HG02623 (cell line): ENCODE data around the gene ECT2.
"Not testable (repeated sequence)": the region's sequence is repeated elsewhere in the genome, so short reads cannot be mapped to it uniquely, and the experiment has no call there.

Experiments
- ATAC-seq: cut with Tn5 transposase; IDR thresholded peaks from one replicate; pipeline ENCODE4 v1.9.1; 2021; ENCODE audit warnings: moderate library complexity; ENCODE audit not compliant: unreplicated experiment

ECT2 gene

DNA sequence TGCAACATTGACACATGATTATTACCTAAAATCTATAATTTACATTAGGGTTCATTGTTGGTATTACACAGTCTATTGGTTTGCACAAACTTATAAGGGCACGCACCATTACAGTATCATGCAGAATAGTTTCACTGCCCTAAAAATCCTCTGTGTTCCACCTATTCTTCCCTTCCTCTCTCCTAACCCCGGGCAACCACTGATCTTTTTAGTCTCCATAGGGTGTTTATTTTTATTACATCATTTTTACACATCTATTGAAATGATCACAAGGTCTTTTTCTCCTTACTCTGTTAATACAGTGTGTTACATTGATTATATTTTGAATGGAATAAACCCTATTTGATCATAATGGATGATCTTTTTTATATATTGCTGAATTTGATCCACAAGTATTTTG lies 15.5 kb upstream of the ECT2 start:
- ATAC-seq, result no peak

DNA sequence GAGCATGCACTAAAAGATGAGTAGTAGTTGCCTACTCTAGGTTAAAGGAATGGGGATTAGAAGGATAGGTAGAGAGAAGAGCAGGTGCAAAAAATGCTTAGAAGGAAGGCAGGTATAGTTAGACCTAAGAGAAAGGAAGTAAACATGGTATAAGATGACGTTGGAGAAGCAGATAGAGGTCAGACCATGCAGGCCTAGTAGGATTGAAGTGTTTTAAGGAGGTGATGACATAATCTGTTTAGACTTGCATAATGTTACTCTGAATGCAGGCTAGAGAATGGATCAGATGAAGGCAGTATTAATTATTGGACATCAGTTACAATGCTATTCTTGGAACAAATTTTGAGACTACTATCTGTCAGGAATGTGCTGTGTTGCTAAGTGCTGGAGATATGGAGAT lies 11.1 kb upstream of the ECT2 start:
- no peak for ATAC-seq

DNA sequence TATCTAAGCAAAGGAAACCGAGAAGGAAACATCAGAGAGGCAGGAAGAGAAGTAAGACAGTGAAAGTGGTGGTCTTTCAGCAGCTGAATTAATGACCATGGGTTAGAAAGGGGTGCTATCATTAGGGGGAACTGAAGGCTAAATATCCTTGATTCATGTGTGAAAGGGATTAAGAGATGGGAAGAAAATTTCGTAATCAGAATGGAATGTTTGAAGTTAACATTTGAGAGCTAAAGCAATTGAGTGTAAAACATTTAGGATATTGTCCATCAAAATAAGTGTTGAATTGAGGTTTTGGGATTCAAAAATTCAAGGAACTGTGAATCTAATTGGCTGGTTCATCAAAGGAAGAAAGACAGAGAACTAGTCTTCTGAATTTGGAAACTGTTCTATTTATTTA lies 4.1 kb upstream of the ECT2 start:
- ATAC-seq, result no peak

DNA sequence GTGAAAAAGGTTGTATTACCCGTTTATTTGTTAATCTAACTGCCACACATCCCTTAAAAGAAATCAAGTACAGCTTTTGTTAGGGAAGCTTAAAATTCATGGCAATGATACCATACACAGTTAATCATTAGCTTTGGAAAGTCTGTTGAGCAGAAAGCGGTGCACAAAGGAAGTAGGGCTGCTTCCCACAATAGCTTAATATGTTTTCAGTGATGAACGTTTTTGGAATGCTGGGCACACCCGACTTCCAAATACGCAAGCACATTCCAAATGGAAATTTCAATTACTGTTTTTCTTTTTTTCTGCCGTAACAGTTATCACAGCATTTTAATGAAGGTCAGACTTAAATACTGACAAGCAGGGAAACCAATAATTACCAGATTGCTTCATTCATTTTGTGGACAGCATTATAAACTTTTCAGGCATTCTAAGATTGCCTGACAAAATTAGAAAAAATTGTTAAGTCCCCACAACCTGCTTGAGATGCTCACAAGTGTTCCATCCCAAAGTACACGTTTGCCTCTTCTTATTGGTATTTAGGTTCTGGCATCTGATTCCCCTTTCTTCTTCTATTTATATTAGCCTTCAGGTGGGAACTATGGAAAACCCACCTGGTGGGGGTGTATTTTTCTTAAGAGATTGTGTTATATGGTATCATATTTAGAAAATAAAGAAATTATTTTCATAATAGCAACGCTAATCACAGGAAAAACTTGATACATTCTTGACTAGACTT lies 1.1 kb upstream of the ECT2 start:
- no peak for ATAC-seq

DNA sequence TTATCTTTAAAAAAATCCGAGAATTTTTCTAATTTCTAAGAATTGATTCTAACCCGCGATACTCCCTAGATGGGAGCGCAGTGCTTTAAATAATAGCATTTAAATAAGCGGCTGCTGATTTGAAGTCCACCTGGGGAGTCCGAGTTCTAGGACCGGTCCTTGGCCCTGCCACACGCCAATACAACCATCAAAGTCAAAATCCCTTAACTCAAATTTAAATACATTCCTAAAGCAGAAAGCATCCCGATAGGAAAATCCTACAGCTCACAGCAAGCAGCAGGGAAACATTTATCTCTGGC lies 508 bp upstream of the ECT2 start:
- ATAC-seq, result no peak

DNA sequence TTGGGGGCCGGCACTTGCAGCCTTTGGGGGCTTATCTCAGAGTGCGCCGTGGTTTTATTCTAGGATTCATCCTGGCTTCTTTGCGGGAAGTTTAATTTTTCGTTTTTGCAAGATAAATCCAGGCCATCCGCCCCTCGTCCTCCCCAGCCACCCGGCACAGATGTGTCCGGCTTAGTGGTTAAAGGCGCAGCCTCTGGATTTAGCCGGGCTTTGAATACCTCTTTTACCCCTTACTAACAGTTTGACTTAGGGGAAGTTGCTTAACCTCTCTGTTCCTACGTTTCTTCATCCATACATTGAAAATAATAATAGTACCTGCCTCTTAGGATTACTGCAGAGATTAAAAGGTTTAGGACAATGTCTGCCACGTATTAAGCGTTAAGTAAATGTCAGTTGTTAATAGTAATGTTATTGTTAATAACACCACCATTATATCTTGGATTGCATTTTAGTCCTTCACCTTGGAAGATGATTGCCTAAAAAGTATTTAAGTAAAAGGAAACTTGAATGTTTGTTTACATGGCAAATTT lies 714 bp downstream of the ECT2 start:
- peak; percentile 7 for ATAC-seq

DNA sequence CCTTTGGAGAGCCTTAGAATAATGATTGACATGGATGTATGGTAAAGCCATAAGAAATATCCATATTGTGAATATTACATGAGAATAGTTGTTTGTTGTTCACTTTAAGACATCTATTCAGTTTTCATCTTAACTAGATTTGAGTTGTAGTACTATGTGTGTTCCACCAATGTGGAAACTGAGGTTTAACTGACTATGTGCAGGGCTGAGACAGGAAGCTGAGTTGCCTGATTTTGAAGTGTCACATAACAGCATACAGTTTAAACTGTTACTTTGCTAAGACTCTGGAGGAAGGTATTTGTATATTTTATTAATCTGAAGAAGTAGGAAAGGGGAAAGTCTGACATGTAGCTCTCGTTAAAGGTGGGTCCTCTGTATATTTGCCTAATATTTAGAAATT lies 2.1 kb downstream of the ECT2 start:
- ATAC-seq, result no peak

DNA sequence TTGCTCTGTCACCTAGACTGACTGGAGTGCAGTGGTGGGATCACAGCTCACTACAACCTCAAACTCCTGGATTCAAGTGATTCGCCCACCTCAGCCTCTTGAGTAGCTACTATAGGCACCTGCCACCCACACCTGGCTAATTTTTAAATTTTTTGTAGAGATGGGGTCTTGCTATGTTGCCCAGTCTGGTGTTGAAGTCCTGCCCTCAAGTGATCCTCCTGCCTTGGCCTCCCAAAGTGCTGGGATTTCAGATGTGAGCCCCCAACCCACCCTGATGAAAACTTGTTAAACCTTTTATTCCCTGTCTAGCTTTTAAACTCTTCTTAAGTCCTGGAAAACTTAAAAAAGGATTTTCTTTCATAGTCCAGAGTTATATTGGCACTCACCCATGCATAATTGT lies 2.6 kb downstream of the ECT2 start:
- no peak for ATAC-seq

DNA sequence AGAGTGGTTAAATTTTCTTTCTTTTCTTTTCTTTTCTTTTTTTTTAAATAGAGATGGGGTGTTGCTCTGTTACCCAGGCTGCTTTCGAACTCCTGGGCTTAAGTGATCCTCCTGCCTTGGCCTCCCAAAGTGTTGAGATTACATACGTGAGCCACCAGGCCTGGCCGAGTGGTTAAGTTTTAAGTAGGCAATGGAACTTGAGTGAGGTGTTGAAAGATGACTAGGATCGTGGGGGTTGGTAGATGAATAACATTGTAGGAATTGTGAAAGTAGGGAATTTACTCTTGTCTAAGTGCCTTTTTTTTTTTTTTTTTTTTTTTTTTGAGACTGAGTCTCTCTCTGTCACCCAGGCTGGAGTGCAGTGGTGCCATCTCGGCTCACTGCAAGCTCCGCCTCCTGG lies 9.9 kb downstream of the ECT2 start:
- not testable (repeated sequence) for ATAC-seq

DNA sequence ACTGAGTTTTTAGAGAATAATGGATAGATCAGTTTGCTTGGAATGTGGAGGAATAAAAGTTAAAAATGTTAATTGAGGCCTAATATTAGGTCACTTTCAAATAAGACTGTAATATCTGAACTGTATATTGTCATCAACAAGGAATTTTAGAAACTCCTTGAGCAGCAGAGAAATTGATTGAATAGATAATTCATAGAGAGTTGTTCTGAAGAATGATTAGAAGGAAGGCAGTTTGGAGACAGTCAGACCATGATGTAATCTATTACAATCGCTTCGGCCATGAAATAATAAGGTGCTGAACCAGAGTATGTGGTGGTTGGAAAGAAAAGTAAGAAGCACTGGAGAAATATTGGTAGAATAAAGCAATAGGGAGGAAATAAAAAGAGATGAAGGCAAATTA lies 15.7 kb downstream of the ECT2 start:
- no peak for ATAC-seq

DNA sequence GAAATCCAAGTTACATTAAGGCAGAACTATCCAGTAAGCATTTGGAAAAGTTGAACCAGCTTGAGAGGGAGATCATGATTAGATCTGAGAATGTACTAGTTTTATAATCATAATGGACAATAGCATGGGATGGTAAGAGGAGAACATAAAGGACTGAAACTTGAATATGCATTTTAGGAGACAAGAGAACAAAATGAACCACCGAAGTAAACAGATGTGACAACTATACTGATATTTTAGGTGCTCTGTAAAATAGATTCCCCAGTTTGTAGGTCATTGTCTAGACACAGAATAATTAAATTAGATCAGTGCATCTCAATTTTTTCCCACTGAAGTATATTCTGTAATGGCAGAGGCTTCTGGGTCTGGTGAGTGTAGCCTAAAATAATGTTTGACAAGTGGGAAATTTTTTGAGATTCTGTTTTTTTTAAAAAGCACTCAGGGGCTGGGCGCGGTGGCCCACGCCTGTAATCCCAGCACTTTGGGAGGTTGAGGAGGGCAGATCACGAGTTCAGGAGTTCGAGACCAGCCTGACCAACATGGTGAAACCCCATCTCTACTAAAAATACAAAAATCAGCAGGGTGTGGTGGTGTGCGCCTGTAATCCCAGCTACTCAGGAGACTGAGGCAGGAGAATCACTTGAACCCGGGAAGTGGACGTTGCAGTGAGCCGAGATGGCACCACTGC lies 16.3 kb downstream of the ECT2 start:
- no peak for ATAC-seq

DNA sequence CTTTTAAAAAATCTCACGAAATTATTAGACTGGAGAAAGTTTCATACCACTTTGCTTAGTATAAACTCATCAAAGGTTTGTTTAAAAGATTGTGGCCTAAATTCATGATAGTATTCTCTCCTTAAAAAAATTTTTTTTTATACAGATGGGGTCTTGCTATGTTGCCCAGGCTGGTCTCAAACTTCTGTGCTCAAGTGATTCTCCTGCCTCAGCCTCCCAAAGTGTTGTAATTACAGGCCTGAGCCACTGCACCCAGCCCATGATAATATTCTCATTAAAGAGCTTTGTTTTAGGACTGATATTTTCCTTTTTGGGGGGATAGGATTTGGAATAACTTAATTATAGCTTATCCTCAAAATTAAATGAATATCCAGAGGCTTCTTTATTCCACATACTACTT lies 19.9 kb downstream of the ECT2 start:
- no peak for ATAC-seq

DNA sequence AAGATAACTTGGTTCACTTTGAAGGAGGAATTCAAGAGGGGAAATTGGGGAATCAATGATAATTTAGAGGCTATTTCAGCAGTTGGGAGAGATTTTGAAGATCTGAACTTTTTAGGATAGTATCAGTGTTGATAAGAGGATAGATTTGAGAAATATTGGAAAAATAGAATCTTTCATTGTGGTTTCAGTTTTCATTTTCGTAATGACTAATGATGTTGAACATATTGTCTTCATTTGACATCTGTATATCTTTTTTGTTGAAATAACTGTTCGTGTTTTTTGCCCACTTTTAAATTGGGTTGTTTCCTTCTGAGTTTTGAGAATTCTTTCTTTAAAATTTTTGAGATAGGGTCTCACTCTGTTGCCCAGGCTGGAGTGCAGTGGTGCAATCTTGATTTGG lies 21.1 kb downstream of the ECT2 start:
- ATAC-seq, result no peak

DNA sequence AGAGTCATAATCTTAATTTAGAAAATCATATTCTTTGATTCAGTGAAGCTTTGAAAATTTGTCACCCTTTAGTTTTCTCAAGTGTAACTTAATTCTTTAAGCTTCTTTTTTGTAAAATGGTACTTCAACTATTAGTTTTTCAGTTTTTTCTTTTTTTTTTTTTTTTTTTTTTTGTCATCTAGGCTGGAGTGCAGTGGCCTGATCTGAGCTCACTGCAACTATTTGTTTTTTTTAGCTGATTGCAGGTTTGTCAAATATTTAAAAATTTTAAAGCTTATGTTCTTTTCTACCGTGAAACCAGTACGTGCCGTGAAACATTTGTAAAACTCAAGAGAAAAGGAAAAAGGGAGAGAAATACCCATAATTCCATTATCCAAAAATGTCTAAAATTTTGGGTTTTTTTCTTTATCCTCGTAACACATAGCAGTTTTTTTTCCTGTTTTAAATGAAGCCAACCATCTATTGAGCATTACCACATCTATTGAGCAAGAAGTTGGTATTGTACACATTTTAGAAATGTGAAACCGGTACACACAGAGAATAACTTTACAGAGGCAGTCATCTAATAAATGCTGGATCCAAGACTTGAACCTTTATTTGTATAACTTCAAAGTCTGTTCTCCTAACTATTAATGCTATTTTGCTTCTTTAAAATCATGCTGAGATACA lies 25.7 kb downstream of the ECT2 start:
- no peak for ATAC-seq

DNA sequence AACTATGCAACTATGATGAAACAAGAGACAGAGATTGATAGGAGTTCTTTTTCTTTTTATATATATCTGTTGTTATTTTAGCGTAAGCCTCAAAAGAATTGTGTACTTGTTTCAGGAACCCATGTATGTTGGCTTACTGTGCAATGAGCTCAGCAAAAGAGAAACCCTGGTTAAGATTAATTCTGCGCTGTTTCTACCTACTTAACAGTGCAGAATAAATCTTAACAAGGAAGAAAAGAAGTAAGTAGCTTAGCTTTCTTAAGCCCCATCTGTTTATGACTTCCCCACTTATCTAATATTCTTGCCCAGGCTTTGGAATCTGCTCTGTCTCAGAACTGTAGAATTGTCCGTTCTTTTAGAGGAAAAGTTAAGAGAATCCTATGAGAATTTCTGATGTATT lies 27.4 kb downstream of the ECT2 start:
- no peak for ATAC-seq

DNA sequence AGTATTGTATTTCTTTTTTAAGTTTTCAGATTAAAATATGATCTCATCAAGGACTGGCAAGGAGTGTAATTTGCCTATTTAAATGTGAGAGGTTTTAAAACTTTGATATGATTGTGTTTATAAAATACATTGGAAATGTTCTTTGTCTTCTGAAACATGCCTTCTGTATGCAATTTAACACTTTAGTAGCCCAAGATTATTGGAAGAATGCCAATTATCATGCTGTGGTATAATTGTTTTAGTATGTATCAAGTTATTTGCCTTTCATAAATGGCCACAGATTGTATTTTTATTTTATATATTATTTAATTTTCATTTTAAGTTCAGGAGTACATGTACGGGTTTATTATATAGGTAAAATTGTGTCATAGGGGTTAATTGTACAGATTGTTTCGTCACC lies 31.7 kb downstream of the ECT2 start:
- no peak for ATAC-seq

DNA sequence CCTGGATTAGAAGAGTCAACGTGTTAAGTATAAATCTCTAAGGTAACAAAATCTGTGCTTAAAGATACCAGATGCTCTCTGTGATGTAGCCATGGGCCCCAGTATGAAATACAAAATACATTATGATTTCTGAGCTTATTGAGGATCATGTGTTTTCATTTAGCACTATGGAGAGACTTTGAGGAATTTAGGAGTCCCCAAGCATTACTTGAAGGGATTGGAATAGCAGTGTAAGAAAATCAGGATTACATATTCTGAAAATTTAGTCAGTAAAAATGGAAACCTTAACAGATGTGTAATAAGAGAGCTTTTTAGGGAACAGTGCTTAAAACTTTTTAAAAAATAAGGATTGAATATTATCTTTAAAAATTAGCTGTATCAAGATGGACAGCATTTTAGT lies 35.5 kb downstream of the ECT2 start:
- ATAC-seq, result no peak

DNA sequence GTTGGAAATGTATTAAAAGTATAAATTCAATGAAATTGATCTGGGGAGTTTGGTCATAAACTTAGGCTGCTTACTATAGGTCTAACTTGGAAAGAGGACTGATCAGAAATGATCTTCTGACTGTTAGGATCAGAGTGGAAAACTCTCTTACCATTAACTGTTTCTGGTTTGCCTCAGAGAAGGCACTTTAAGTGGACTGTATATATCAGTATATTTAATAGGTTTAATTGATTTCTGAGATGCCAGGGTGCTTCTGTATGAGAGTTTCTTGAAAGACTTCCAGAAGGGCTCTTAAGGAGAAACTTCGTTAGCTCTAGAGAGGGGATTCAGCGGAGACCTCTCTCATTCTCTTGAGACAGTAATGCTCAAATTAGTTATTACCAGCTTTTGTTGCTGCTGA lies 36.5 kb downstream of the ECT2 start:
- no peak for ATAC-seq

DNA sequence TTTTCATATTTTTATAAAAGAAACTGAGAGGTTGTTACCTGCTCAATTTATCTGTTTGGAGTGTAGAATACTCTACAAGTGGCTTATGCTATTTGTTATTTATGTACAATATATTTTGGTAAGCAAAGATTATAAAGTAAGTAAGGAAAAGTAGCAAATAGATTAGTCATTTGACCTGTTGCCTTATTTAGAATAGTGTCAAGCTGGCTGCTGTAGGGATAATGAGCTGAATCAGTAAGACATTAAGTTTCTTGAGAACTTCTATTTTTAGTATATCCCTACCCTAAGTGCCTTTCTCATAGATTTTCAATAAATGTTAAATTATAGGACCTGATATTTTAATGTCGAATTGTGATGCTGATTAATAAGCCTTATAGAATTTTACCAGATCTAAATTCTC lies 37.2 kb downstream of the ECT2 start:
- no peak for ATAC-seq

DNA sequence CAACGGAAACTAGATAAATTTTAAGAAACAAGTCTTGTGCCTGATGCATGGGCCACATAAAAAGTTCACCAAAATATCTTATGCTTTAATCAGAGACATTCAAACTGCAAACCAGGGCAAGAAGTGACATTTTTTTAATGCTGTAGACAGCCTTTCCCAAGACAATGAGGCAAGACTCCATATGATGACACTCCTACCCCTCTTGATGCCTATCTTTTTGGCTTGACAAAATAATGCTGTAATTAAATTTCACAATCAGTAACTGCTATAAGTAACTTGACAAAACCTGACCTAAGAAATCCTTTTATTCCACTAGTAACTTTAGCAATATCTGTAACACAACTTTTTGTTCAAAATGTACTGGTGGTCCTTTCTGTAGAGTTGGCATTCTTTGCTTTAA lies 48.7 kb downstream of the ECT2 start:
- no peak for ATAC-seq

DNA sequence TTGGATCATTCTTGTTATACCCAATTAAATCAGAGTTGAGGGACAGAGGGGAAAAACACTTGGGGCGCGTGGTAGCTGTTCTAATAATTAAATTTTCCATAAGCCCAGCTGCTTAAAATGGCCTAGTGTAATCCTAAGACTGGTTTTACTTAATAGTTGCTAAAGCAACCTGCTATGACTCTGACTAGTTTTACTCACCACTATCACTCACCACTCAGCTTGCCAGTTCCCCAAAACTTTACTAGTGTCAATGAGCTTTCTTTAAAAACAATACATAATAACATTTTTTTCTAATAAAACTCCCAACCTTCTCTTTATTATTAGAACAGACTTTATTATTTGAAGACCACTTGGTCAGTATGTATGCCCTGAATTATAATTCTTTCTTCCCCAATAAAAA lies 49.6 kb downstream of the ECT2 start:
- no peak for ATAC-seq

DNA sequence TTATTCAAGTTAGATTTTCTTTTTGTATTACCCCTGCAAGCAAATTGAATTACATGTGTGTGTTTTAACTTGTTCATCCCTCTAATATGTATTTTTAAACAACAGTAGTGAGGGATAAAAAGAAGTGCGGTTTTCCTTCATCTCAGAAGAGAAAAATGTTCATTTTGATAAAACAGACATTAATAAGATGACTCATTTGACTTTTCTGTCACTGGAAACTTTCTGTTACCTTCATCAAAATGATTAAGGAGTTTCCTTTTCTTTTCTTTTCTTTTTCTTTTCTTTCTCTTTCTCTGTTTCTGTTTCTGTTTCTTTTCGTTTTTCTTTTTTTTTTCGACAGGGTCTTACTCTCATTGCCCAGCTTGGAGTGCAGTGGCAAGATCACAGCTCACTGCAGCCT lies 53.0 kb downstream of the ECT2 start:
- no peak for ATAC-seq
